A549 treated with CpdA at 1 μM for 4 hours (cell line): ENCODE data around the gene SCAND1. TPM values are rescaled to one million over a fixed set of nuclear protein-coding genes. Genes with fewer than 3 reads are reported as not detected.

Experiments used
- total RNA-seq: library from RNA; stranded (reverse); fragments of 200-300 nt; extraction: Qiagen RNA extraction; gene quantifications from 5 replicates; pipeline ENCODE4 v1.2.3, GENCODE V29; 2022; ENCODE audit warnings: low read depth

The SCAND1 gene
- total RNA-seq, result 64.7 to 97.9 TPM (median 89.5 TPM) in 5 replicates

GRCh38 chr20:35954200-35954906, at the start of gene SCAND1:
TSS of gene SCAND1 (minus strand) at chr20:35954502. CDS start at chr20:35954284, 218 bp downstream.

DNA sequence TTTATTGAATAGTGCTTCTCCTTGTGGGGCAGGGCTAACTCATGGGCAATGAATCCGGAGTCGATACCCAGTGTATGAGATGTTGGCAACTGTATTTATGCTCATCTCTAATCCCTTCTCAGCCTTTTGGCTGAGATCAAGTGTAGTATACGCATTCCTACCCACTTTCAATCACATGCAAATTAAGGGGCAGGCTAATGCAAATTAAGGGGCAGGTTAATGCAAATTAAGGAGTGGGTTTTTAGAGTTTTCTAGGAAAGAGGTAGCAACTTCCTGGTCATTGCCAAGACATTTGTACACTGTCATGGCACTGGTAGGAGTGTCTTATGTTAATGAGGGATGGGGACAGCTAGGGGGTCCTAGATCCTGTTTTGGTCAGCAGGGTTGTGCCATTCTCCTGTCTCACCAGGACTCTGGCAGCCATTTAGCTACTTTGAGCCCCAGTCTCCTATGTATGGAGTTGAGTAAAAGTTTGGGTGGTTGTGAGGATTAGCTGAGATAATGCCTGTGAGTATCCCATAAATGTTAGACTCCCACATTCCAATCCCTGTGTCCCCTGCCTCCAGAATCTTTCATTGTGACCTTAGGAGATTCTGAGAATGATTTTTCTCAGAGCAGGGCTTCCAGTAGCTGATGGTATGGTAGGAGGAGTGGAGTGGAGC, 13.8 kb upstream of the SCAND1 start, which contains the start of gene CNBD2:
Gene CNBD2 (plus strand): TSS at position 612 of the 662 bp plus-strand sequence. CDS start 173 bp downstream, outside the sequence.

Other genes with a start within 250 kb of the SCAND1 start
- 170 to 221 TPM (median 181 TPM) in 5 replicates for gene RBM39, start 212.2 kb downstream of the SCAND1 start, total RNA-seq
- 20.5 to 31.0 TPM (median 22.7 TPM) in 5 replicates for gene PHF20, start 182.5 kb downstream of the SCAND1 start, total RNA-seq
- gene CNBD2, start 14.1 kb upstream of the SCAND1 start, total RNA-seq, result 4.3 to 6.4 TPM (median 5.5 TPM) in 5 replicates
- 52.6 to 63.3 TPM (median 62.2 TPM) in 5 replicates for gene EPB41L1, start 200.2 kb upstream of the SCAND1 start, total RNA-seq